Neural progenitor cell (in vitro differentiated cells): Measurements from ENCODE around the gene KDM6A. TPM values are rescaled to one million over a fixed set of nuclear protein-coding genes. Genes with fewer than 3 reads are reported as not detected.
"Not testable (repeated sequence)": the region's sequence is repeated elsewhere in the genome, so short reads cannot be mapped to it uniquely, and the experiment has no call there.

Experiments
- DNase-seq: peaks from one replicate; pipeline ENCODE4 v3.0.0-alpha.2; 2016; ENCODE audit warnings: low spot score
- H2AFZ ChIP-seq: fragments of 200-600 bp; sonication (generic); replicated peaks from 2 replicates; pipeline ENCODE4 v1.6.1; 2016; ENCODE audit warnings: antibody characterized with exemption
- H3F3A ChIP-seq: fragments of 200-600 bp; sonication (generic); 2 replicates; pipeline ENCODE4 v1.6.1; 2016; ENCODE audit warnings: antibody characterized with exemption, low read depth
- H3K27ac ChIP-seq: fragments of 200-600 bp; sonication (generic); 2 replicates; pipeline ENCODE4 v1.5.1; 2016; ENCODE audit warnings: mild to moderate bottlenecking
- H3K27me3 ChIP-seq: fragments of 200-600 bp; sonication (generic); 2 replicates; pipeline ENCODE4 v1.6.1; 2016; ENCODE audit warnings: mild to moderate bottlenecking, moderate library complexity
- H3K36me3 ChIP-seq: fragments of 200-600 bp; sonication (generic); 2 replicates; pipeline ENCODE4 v1.5.1; 2016
- H3K4me1 ChIP-seq: fragments of 200-600 bp; sonication (generic); 2 replicates; pipeline ENCODE4 v1.6.1; 2016; ENCODE audit warnings: mixed run types
- H3K4me2 ChIP-seq: fragments of 200-600 bp; sonication (generic); 2 replicates; pipeline ENCODE4 v1.6.1; 2016
- H3K4me3 ChIP-seq: fragments of 200-600 bp; sonication (generic); 2 replicates; pipeline ENCODE4 v1.5.1; 2016
- H3K79me2 ChIP-seq: fragments of 200-600 bp; sonication (generic); 2 replicates; pipeline ENCODE4 v1.6.1; 2016; ENCODE audit warnings: low read depth
- H3K9ac ChIP-seq: fragments of 200-600 bp; sonication (generic); 2 replicates; pipeline ENCODE4 v1.6.1; 2016
- H3K9me3 ChIP-seq: fragments of 200-600 bp; sonication (generic); 2 replicates; pipeline ENCODE4 v1.5.1; 2016; ENCODE audit warnings: low read depth
- H4K20me1 ChIP-seq: fragments of 200-600 bp; sonication (generic); 2 replicates; pipeline ENCODE4 v1.6.1; 2016; ENCODE audit warnings: low read depth
- H3K27ac Mint-ChIP-seq: 3 replicates; pipeline ENCODE4 v1.8.0; 2021; ENCODE audit warnings: mixed read lengths
- H3K27me3 Mint-ChIP-seq: 2 replicates; pipeline ENCODE4 v1.8.0; 2022; ENCODE audit warnings: low read depth, mild to moderate bottlenecking, inconsistent platforms, moderate library complexity, mixed read lengths; ENCODE audit not compliant: insufficient read depth
- H3K36me3 Mint-ChIP-seq: 3 replicates; pipeline ENCODE4 v1.8.0; 2021; ENCODE audit warnings: mixed read lengths
- H3K4me1 Mint-ChIP-seq: 3 replicates; pipeline ENCODE4 v1.8.0; 2021; ENCODE audit warnings: mixed read lengths
- H3K4me3 Mint-ChIP-seq: 3 replicates; pipeline ENCODE4 v1.8.0; 2021; ENCODE audit warnings: mild to moderate bottlenecking, moderate library complexity, mixed read lengths
- H3K9me3 Mint-ChIP-seq: 3 replicates; pipeline ENCODE4 v1.8.0; 2020; ENCODE audit warnings: mixed read lengths
- CTCF ChIP-seq: fragments of 200-600 bp; sonication (generic); IDR thresholded peaks from 2 replicates; pipeline ENCODE4 v1.5.1; 2017; ENCODE audit warnings: antibody characterized with exemption, mild to moderate bottlenecking
- EZH2 ChIP-seq: fragments of 200-600 bp; sonication (generic); IDR thresholded peaks from 2 replicates; pipeline ENCODE4 v1.6.1; 2017; ENCODE audit warnings: antibody characterized with exemption, mild to moderate bottlenecking, moderate library complexity
- EZH2phosphoT487 ChIP-seq: fragments of 200-600 bp; sonication (generic); IDR thresholded peaks from 2 replicates; pipeline ENCODE4 v1.6.1; 2017; ENCODE audit warnings: antibody characterized with exemption
- total RNA-seq: library from RNA; depleted of rRNA; stranded (reverse); fragments of >200 nt; gene quantifications from 2 replicates; pipeline ENCODE4 v1.2.3, GENCODE V29; 2015; ENCODE audit warnings: low replicate concordance

Gene KDM6A
- total RNA-seq, 1 donor from 2014 or later = 56.2 TPM

DNA sequence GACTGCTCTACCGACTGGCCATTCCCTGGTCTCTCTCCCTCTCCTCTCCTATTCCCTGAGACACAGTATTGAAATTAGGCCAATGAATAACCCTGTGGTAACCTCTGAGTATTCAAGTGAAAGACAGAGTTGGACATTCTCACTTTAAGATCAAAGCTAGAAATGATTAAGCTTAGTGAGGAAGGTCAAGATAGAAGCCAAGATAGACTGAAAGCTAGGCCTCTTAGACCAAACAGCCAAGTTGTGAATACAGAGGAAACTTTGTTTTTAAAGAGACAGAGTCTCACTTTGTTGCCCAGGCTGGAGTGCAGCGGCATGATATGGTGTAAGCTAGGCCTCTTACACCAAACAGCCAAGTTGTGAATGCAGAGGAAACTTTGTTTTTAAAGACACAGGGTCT, 64.6 kb downstream of the KDM6A start:
- H3K9ac ChIP-seq = no peak overlapping the region
- H3K27ac ChIP-seq = no peak overlapping the region
- Mint-ChIP-seq H3K9me3 (peaks cover 48% of the 10 kb centered on the region), H3K27me3 (peaks cover 5% of the 10 kb centered on the region), H3K36me3 (peaks cover 12% of the 10 kb centered on the region), H3K4me1 (no peaks in the 10 kb centered on the region), H3K27ac (no peak overlapping the region), H3K4me3 (no peak overlapping the region)
- H3K9me3 ChIP-seq = no peaks in the 10 kb centered on the region
- no peak overlapping the region for H3K4me2 ChIP-seq
- no peak for DNase-seq
- TF ChIP-seq EZH2phosphoT487 (no peak), CTCF (no peak), EZH2 (no peak)
- peaks cover 45% of the 10 kb centered on the region for H4K20me1 ChIP-seq
- H2AFZ ChIP-seq = no peak overlapping the region
- peaks cover 100% of the 10 kb centered on the region for H3K79me2 ChIP-seq
- H3K27me3 ChIP-seq = no peaks in the 10 kb centered on the region
- no peaks in the 10 kb centered on the region for H3K36me3 ChIP-seq
- H3K4me1 ChIP-seq = no peaks in the 10 kb centered on the region
- no peak overlapping the region for H3K4me3 ChIP-seq
- no peaks in the 10 kb centered on the region for H3F3A ChIP-seq

DNA sequence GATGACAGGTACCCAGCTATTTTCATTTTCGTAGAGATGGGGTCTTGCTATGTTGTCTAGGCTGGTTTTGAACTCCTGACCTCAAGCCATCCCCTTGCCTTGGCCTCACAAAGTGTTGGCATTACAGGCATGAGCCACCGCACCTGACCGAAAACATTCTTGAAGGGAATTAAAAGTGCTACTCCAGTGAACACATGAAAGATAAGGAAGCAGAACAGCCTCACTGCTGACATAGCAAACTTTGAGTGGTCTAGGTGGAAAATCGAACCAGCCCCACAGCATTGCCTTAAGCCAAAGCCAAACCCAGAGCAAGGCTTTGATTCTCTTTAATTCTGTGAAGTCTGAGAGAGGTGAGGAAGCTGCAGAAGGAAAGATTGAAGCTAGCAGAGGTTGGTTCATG, 65.1 kb downstream of the KDM6A start:
- Histone ChIP-seq H3F3A (no peaks in the 10 kb centered on the region), H3K4me1 (no peaks in the 10 kb centered on the region), H3K4me3 (no peak overlapping the region), H3K27ac (no peak overlapping the region), H2AFZ (no peak overlapping the region), H4K20me1 (peaks cover 45% of the 10 kb centered on the region), H3K79me2 (peaks cover 100% of the 10 kb centered on the region), H3K9ac (no peak overlapping the region), H3K27me3 (no peaks in the 10 kb centered on the region), H3K36me3 (no peaks in the 10 kb centered on the region), H3K9me3 (no peaks in the 10 kb centered on the region), H3K4me2 (no peak overlapping the region)
- H3K4me1 Mint-ChIP-seq = no peaks in the 10 kb centered on the region
- peaks cover 12% of the 10 kb centered on the region for H3K36me3 Mint-ChIP-seq
- H3K4me3 Mint-ChIP-seq = no peak overlapping the region
- TF ChIP-seq CTCF (no peak), EZH2phosphoT487 (no peak), EZH2 (no peak)
- DNase-seq = no peak
- peaks cover 5% of the 10 kb centered on the region for H3K27me3 Mint-ChIP-seq
- H3K9me3 Mint-ChIP-seq = peaks cover 47% of the 10 kb centered on the region
- no peak overlapping the region for H3K27ac Mint-ChIP-seq

DNA sequence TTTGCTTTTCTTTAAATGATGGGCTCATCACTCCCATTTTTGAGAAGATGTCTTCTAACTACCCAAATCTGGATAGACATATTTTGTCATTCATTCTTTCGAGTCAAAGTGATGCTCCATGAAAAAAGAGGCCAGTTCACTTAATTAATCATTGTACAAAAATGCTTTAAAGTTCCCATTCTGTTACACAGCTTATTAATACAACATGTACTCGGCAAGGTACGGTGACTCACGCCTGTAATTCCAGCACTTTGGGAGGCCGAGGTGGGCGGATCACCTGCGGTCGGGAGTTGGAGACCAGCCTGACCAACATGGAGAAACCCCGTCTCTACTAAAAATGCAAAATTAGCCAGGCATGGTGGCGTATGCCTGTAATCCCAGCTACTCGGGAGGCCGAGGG, 67.6 kb downstream of the KDM6A start:
- DNase-seq, H3K9ac ChIP-seq, H3K4me2 ChIP-seq, H3K4me1 Mint-ChIP-seq, H3K36me3 ChIP-seq, H3K27me3 Mint-ChIP-seq, H3K9me3 ChIP-seq, H3K4me3 ChIP-seq, H2AFZ ChIP-seq, H3K4me3 Mint-ChIP-seq, H3F3A ChIP-seq, H3K4me1 ChIP-seq, H3K27ac ChIP-seq, H3K27ac Mint-ChIP-seq, H3K27me3 ChIP-seq: not testable (repeated sequence)
- peaks cover 46% of the 10 kb centered on the region for H3K9me3 Mint-ChIP-seq
- Histone ChIP-seq H3K79me2 (peaks cover 100% of the 10 kb centered on the region), H4K20me1 (peaks cover 23% of the 10 kb centered on the region)
- peaks cover 12% of the 10 kb centered on the region for H3K36me3 Mint-ChIP-seq

DNA sequence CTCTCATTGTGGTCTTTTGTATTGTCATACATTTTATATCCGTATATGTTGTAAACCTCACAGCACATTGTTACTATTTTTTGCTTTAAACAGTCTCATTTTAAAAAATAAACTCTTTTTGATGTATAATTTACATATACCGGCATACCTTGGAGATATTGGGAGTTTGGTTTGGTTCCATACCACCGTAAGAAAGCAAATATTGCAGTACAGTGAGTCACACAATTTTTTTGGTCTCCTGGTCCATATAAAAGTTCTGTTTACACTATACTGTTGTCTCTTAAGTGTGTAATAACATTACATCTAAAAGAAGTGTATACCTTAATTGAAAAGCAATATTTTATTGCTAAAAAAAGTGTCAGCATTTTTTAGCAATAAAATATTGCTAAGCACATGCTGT, 70.0 kb downstream of the KDM6A start:
- no peak overlapping the region for H2AFZ ChIP-seq
- H4K20me1 ChIP-seq = no peaks in the 10 kb centered on the region
- Mint-ChIP-seq H3K4me3 (no peak overlapping the region), H3K36me3 (peaks cover 12% of the 10 kb centered on the region), H3K9me3 (peaks cover 47% of the 10 kb centered on the region), H3K27ac (no peak overlapping the region), H3K4me1 (no peaks in the 10 kb centered on the region), H3K27me3 (no peaks in the 10 kb centered on the region)
- no peak overlapping the region for H3K27ac ChIP-seq
- peaks cover under 1% of the 10 kb centered on the region for H3K4me1 ChIP-seq
- H3K9me3 ChIP-seq = no peaks in the 10 kb centered on the region
- H3F3A ChIP-seq = no peaks in the 10 kb centered on the region
- no peak for DNase-seq
- peaks cover 6% of the 10 kb centered on the region for H3K36me3 ChIP-seq
- no peak for TF ChIP-seq EZH2
- TF ChIP-seq CTCF = no peak
- TF ChIP-seq EZH2phosphoT487 = no peak
- H3K79me2 ChIP-seq = peaks cover 100% of the 10 kb centered on the region
- no peak overlapping the region for H3K9ac ChIP-seq
- no peak overlapping the region for H3K4me3 ChIP-seq
- no peaks in the 10 kb centered on the region for H3K27me3 ChIP-seq
- H3K4me2 ChIP-seq = no peak overlapping the region
